IPS-20b (cell line): ENCODE measurements around the gene CACNA1C.

ENCODE experiments used
- H3K27ac ChIP-seq: one replicate; pipeline ENCODE4 v1.5.1; 2013; ENCODE audit warnings: low read length
- H3K27me3 ChIP-seq: 2 replicates; pipeline ENCODE4 v1.6.1; 2013; ENCODE audit warnings: mild to moderate bottlenecking, low read length, inconsistent platforms; ENCODE audit not compliant: insufficient read depth
- H3K36me3 ChIP-seq: 2 replicates; pipeline ENCODE4 v1.6.1; 2013; ENCODE audit warnings: low read depth, mild to moderate bottlenecking, inconsistent platforms, low read length, moderate library complexity; ENCODE audit not compliant: insufficient read depth
- H3K4me1 ChIP-seq: 2 replicates; pipeline ENCODE4 v1.6.1; 2013; ENCODE audit warnings: mild to moderate bottlenecking, control low read depth, inconsistent platforms, low read length, moderate library complexity; ENCODE audit not compliant: insufficient read depth
- H3K4me3 ChIP-seq: 2 replicates; pipeline ENCODE4 v1.5.1; 2013; ENCODE audit warnings: mild to moderate bottlenecking, low read length, inconsistent platforms
- H3K9ac ChIP-seq: 2 replicates; pipeline ENCODE4 v1.6.1; 2013; ENCODE audit warnings: low read depth, mild to moderate bottlenecking, inconsistent platforms, low read length, moderate library complexity
- H3K9me3 ChIP-seq: 2 replicates; pipeline ENCODE4 v1.6.1; 2013; ENCODE audit warnings: mild to moderate bottlenecking, low read depth, low read length, inconsistent platforms; ENCODE audit not compliant: insufficient read depth

CACNA1C gene

DNA sequence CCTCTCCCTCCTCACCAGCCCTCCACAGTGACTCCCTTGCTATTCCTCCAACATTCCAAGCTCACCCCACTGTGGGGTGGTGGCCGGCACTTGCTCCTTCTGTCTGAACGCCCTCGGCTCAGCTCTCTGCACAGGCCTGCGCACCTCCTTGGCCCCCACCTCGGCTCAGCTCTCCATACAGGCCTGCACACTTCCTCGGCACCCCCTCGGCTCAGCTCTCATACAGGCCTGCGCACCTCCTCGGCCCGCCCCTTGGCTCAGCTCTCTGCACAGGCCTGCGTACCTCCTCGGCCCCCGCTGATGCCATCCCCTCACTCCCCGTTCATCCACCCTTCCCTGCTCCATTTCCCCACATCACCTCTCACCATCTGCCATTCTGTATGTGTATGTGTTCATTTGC is 409.3 kb downstream of the CACNA1C start:
- Histone ChIP-seq H3K27me3 (no peaks in the 10 kb centered on the region), H3K9ac (no peak overlapping the region), H3K36me3 (no peaks in the 10 kb centered on the region), H3K9me3 (no peaks in the 10 kb centered on the region), H3K4me1 (no peaks in the 10 kb centered on the region), H3K4me3 (no peak overlapping the region), H3K27ac (no peak overlapping the region)

DNA sequence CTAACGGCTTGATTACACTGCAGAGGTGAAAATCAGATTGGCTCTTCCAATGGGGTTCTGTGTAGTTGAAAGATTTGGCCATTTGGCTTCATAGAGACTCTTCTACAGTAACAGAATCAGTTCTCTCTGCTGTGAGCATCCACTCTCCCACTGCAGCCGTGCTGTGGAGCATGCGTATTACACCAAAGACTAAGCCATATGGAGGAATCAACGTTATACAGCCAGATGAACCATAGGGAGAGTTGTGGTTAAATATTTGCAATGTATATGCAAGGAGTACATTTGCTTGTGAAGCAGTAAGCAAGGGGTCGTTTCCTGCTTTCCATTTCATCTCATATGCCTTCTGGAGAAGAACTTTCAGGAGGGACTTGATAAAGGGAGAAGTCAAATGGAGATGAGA is 410.9 kb downstream of the CACNA1C start:
- Histone ChIP-seq H3K36me3 (no peaks in the 10 kb centered on the region), H3K4me3 (no peak overlapping the region), H3K9ac (no peak overlapping the region), H3K4me1 (no peaks in the 10 kb centered on the region), H3K9me3 (no peaks in the 10 kb centered on the region), H3K27me3 (no peaks in the 10 kb centered on the region), H3K27ac (no peak overlapping the region)

DNA sequence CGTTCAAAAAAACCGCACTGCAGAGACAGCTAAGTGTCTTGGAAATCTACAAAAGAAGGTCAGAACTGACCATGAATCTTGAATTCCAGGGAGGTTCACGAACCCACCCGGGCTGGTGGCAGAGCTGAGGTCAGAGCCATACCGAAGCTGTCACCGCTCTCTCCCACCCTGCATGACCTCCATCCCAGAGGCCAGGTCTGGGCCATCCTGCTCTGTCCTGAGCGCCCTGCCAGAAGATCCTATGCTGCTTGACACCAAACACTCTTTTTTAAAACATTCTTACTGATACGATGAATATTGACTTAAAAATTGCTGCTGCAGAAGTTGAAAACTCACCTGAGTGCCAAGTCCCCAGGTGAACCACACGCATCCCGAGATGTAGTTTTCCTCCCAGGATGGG is 412.9 kb downstream of the CACNA1C start:
- H3K4me3 ChIP-seq = no peak overlapping the region
- H3K9ac ChIP-seq = no peak overlapping the region
- no peaks in the 10 kb centered on the region for H3K4me1 ChIP-seq
- H3K36me3 ChIP-seq = no peaks in the 10 kb centered on the region
- H3K9me3 ChIP-seq = no peaks in the 10 kb centered on the region
- no peaks in the 10 kb centered on the region for H3K27me3 ChIP-seq
- H3K27ac ChIP-seq = no peak overlapping the region

DNA sequence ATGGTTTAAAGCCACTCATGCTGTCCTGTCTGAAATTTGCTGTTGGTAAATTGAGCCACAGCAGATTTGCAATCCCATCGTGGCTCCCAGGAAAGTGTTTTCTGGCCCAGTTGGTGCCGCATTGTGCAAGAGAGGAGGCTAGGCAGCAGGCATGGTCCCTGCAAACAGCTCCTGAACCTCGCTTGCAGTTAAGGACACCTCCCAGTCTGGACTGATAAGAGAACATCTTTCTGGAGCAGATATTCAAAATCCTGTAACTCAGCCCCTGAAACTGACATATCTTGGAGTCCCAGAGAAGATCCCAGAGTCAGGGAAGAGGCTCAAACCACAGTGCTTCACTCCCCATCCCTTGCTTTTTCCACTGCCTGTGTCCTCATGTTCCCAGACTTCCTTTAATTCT is 413.4 kb downstream of the CACNA1C start:
- Histone ChIP-seq H3K4me3 (no peak overlapping the region), H3K9me3 (no peaks in the 10 kb centered on the region), H3K4me1 (no peaks in the 10 kb centered on the region), H3K27me3 (no peaks in the 10 kb centered on the region), H3K27ac (no peak overlapping the region), H3K36me3 (no peaks in the 10 kb centered on the region), H3K9ac (no peak overlapping the region)

DNA sequence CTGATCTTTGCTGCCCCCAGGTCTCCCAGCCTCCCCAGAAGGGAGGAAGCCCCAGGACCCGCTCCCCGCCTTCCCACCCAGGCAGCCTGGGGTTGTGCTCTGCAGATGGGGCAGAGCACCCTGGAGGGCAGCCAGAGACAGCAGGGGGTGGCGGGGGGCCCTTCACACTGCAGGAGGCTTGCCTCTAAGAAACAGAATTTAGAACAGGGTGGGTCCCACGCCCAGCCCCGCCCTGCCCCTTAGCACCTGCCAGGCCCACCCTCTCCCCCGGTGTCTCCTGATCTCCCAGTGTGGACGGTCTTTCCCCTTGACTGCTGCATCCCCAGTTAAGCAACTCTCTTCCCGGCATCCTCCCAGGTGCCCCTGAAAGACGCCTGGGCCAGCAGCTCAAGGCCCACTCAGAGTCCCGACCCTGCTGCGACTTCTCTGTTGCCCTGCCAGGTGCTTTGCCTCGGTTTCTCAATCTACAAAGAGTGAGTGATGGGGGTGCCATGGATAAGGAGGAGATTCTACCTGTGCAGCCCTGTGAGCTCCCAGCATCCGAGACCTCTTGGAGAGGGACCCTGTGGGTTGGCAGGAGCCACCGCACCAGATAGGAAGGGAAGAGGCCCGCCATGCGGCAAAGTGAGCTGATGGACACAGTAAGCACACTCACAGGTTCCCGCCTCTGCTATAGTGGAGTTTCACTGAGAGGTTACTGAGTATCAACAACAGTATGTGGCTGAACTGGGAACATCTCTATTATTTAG is 414.8 kb downstream of the CACNA1C start:
- Histone ChIP-seq H3K4me3 (no peak overlapping the region), H3K9ac (no peak overlapping the region), H3K36me3 (no peaks in the 10 kb centered on the region), H3K9me3 (no peaks in the 10 kb centered on the region), H3K4me1 (no peaks in the 10 kb centered on the region), H3K27ac (no peak overlapping the region), H3K27me3 (no peaks in the 10 kb centered on the region)

DNA sequence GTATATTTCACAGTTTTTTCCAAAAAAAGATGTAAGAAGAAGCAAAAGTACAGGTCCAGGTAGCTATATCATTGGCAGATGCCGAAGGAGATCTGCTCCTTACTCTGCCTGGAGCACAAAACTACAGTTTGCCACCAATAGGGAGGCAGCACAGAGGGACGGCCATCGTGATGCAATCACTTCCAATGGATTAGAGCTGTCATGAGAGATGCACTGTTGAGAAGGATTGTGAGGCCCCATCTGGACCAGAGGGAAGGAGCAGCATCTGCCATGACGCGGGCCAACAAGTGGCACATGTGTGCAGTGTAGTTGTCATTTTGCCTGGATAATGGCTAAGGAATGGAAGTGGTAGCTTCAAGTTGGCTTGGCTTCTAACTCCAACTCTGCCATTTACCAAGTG is 423.2 kb downstream of the CACNA1C start:
- H3K9me3 ChIP-seq = no peaks in the 10 kb centered on the region
- no peak overlapping the region for H3K4me3 ChIP-seq
- H3K36me3 ChIP-seq = no peaks in the 10 kb centered on the region
- H3K27ac ChIP-seq = no peak overlapping the region
- H3K4me1 ChIP-seq = no peaks in the 10 kb centered on the region
- H3K27me3 ChIP-seq = no peaks in the 10 kb centered on the region
- no peak overlapping the region for H3K9ac ChIP-seq

DNA sequence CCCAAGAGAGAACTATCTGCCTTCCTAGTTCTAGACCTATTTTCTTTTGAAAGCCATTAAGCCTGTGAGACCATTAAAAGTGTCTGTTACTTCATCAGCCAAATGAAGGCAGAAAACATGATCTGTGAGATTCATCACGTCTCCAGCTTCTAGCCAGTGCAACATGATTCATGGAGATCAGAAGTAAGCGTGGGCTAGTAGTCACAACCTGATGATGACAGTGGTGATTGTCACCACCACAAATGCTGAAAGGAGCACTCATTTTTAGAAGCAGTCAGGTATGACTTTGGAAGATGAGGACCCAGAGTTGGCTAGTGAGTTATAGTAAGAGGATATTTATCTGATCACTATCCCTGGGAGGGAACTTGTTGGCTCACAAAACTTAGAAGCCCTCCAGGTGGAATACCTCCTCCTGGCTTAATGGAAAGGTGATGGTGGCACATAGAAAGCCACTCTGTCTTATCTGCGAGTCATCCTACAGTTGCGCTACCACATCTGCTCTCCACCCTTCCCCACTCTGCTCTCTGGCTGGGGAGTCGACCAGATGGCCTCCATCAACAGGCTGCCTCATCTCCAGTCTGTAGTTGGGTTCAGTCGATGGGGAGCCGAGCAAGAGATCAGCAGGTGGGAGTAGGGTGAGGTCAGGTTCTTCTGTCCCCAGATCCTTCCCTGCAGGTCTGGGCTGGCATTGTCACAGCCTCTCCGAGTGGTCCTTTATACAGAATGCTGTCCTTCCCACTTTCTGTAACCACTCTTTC is 424.4 kb downstream of the CACNA1C start:
- Histone ChIP-seq H3K9me3 (no peaks in the 10 kb centered on the region), H3K27me3 (no peaks in the 10 kb centered on the region), H3K36me3 (no peaks in the 10 kb centered on the region), H3K4me1 (no peaks in the 10 kb centered on the region), H3K27ac (no peak overlapping the region), H3K4me3 (no peak overlapping the region), H3K9ac (no peak overlapping the region)

DNA sequence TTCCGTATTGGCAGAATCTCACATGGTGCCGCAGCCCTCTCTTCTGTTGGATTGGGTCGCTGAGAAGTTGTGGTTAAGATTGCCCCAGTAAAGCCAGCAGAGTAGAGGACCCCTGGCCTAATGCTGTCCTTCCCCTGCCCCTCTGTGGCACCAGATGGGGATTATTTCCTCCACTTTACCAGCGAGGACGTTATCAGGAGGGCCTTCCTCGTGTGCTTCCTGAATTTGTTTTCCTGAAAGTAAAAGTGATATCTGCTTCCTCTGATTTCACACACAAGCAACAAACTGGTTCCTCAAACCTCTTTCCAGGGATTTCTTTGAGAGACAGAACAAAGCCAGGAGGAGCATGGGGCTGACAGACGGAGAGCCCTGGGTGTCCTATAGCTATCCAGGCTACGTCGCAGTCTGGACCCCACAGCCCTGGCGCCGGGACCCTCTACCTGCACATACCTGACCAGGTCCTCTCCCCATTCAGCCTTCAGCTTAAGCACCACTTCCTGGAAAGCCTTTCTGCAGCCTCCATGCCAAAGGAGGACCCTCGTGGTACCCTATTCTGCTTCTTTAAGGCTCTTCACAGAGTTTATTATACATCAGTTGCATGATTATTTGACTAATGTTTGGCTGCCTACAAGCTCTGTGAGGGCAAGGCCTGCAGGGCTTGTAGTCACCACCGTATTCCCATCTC is 427.2 kb downstream of the CACNA1C start:
- no peaks in the 10 kb centered on the region for H3K9me3 ChIP-seq
- H3K4me3 ChIP-seq = no peak overlapping the region
- H3K27ac ChIP-seq = no peak overlapping the region
- no peaks in the 10 kb centered on the region for H3K27me3 ChIP-seq
- H3K4me1 ChIP-seq = no peaks in the 10 kb centered on the region
- no peaks in the 10 kb centered on the region for H3K36me3 ChIP-seq
- no peak overlapping the region for H3K9ac ChIP-seq

DNA sequence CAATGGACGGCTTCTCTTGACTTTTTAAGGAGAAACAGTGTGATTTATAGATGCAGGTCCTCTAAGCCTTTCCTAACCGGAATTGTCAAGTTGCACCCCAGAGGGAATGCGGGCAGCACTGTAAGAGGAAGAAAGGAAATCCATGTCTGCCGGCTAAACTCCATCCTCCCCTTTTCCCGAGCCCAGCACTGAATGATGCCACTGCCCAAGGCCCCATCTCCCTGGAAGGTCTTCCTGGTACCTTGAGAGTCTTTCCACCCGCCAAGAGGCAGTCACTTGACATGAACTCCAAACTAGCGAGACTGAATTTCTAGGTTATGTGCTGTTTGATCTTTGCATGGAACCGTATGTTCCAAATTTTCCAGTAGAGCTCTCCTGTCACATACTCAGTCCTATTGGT is 428.6 kb downstream of the CACNA1C start:
- Histone ChIP-seq H3K9ac (no peak overlapping the region), H3K27me3 (no peaks in the 10 kb centered on the region), H3K4me1 (no peaks in the 10 kb centered on the region), H3K36me3 (no peaks in the 10 kb centered on the region), H3K27ac (no peak overlapping the region), H3K9me3 (no peaks in the 10 kb centered on the region), H3K4me3 (no peak overlapping the region)

DNA sequence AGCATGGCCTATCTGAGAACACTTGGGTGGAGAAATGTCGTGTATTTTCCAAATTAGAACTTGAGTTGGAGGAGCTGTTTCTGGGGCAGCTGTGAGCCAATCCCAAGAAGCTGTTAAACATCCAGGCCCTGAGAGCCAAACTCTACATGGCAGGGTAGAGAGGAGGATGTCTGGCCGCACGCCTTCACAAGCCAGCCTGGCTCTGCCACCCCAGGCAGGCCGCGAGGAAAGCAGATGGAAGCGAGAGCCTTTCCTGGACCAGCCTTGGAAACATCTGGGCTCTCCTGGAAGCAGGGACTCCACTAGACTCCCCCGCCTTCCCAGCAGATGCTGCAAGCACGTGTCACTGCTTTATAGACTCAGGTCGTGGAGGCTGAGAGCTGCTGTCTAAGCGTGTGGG is 429.2 kb downstream of the CACNA1C start:
- H3K4me3 ChIP-seq = no peak overlapping the region
- H3K4me1 ChIP-seq = no peaks in the 10 kb centered on the region
- no peak overlapping the region for H3K9ac ChIP-seq
- H3K9me3 ChIP-seq = no peaks in the 10 kb centered on the region
- no peaks in the 10 kb centered on the region for H3K27me3 ChIP-seq
- H3K36me3 ChIP-seq = no peaks in the 10 kb centered on the region
- H3K27ac ChIP-seq = no peak overlapping the region

DNA sequence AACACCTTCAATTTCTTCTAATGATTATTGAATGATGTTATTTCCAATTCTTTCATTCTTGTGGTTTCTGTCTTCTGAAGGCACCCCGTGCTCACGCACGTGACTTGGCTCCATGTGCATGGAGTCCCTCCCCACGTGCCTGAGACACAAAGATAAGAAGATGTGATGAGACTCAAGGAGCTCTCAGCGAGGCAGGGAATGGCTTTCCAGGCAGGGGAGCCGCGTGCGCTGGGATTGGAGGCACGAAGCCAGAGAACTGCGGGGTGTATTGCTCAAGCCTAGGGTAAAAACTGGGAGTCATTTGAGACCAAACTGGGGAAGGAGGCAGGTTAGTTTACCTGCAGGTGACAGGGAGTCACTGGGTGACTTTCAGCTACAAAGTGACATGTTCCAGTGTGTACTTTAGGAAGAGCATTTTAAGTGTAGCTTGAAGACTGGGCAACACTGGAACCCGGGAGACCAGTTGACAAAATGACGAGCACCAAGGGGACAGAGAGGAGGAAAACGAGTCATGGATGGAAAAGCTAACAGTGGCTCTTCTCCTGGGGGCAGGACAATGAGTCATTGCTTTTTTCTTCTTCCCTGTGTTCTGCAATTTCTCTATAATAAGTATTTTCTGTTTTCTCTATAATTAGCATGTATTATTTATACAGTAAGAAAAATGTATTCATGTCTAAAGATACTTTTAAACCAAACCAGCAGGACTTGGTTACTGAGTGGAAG is 430.3 kb downstream of the CACNA1C start:
- Histone ChIP-seq H3K9me3 (no peaks in the 10 kb centered on the region), H3K9ac (no peak overlapping the region), H3K4me1 (no peaks in the 10 kb centered on the region), H3K36me3 (no peaks in the 10 kb centered on the region), H3K4me3 (no peak overlapping the region), H3K27me3 (no peaks in the 10 kb centered on the region), H3K27ac (no peak overlapping the region)
